IMR-90 (cell line): Measurements from ENCODE around the gene C1orf74. TPM values are rescaled to one million over a fixed set of nuclear protein-coding genes. Genes with fewer than 3 reads are reported as not detected.

Experiments used
- ATAC-seq: fragments of 200-7000 bp; cut with Tn5 transposase; 2 replicates; pipeline ENCODE4 v1.9.1; 2020; ENCODE audit warnings: low read depth, mild to moderate bottlenecking, moderate library complexity
- BruUV-seq: library from RNA; stranded (reverse); fragments of 400-500 nt; replicated peaks from 2 replicates; lab custom pipeline; 2021; lab: Mats Ljungman, UMichigan
- CTCF ChIA-PET: fragments of 300-600 bp; formaldehyde crosslinking; extraction: SDS; loops from one replicate; lab custom pipeline; 2021; ENCODE audit warnings: antibody characterized with exemption; lab: Yijun Ruan, JAX
- POLR2A ChIA-PET: fragments of 300-600 bp; sonication (Branson Sonifier 250); formaldehyde crosslinking; loops from one replicate; lab custom pipeline; 2022; ENCODE audit warnings: antibody characterized with exemption; ENCODE audit not compliant: unreplicated experiment; lab: Charles Lee
- DNase-seq: peaks from one replicate; pipeline ENCODE4 v3.0.0; 2013
- H2AFZ ChIP-seq: replicated peaks from 2 replicates; pipeline ENCODE3; 2013; ENCODE audit warnings: low read length, mild to moderate bottlenecking; ENCODE audit not compliant: poor library complexity
- H2AK5ac ChIP-seq: 2 replicates; pipeline ENCODE4 v1.6.1; 2013; ENCODE audit warnings: low read depth, low read length, inconsistent platforms
- H2AK9ac ChIP-seq: replicated peaks from 2 replicates; pipeline ENCODE3; 2013; ENCODE audit warnings: mild to moderate bottlenecking, low read depth, low read length, moderate library complexity; ENCODE audit not compliant: poor library complexity
- H2BK120ac ChIP-seq: 2 replicates; pipeline ENCODE4 v1.6.1; 2013; ENCODE audit warnings: low read depth, low read length, inconsistent platforms
- H2BK15ac ChIP-seq: 3 replicates; pipeline ENCODE4 v1.6.1; 2013; ENCODE audit warnings: low read depth, low read length, inconsistent platforms
- H2BK20ac ChIP-seq: 2 replicates; pipeline ENCODE4 v1.6.1; 2013; ENCODE audit warnings: low read depth, mild to moderate bottlenecking, inconsistent platforms, low read length, moderate library complexity
- H2BK5ac ChIP-seq: 2 replicates; pipeline ENCODE4 v1.6.1; 2013; ENCODE audit warnings: mild to moderate bottlenecking, low read depth, low read length, inconsistent platforms; ENCODE audit not compliant: poor library complexity, severe bottlenecking
- H3K14ac ChIP-seq: replicated peaks from 2 replicates; pipeline ENCODE4 v1.6.1; 2013; ENCODE audit warnings: low read depth, low read length, inconsistent platforms
- H3K18ac ChIP-seq: 2 replicates; pipeline ENCODE4 v1.6.1; 2013; ENCODE audit warnings: low read depth, low read length, control low read depth
- H3K23ac ChIP-seq: 2 replicates; pipeline ENCODE4 v1.6.1; 2013; ENCODE audit warnings: low read depth, low read length, inconsistent platforms
- H3K27ac ChIP-seq: 2 replicates; pipeline ENCODE4 v1.5.1; 2013; ENCODE audit warnings: mild to moderate bottlenecking, control low read depth, low read length; ENCODE audit not compliant: insufficient read depth
- H3K27me3 ChIP-seq: 2 replicates; pipeline ENCODE4 v1.6.1; 2013; ENCODE audit warnings: low read length; ENCODE audit not compliant: control insufficient read depth, insufficient read depth
- H3K36me3 ChIP-seq: 2 replicates; pipeline ENCODE4 v1.6.1; 2013; ENCODE audit warnings: low read length, mixed read lengths; ENCODE audit not compliant: control insufficient read depth, insufficient read depth
- H3K4ac ChIP-seq: 2 replicates; pipeline ENCODE4 v1.6.1; 2013; ENCODE audit warnings: low read depth, low read length, inconsistent platforms
- H3K4me1 ChIP-seq: 2 replicates; pipeline ENCODE4 v1.6.1; 2013; ENCODE audit warnings: low read length, mixed read lengths; ENCODE audit not compliant: control insufficient read depth, insufficient read depth
- H3K4me2 ChIP-seq: 2 replicates; pipeline ENCODE4 v1.6.1; 2013; ENCODE audit warnings: low read depth, mild to moderate bottlenecking, control low read depth, low read length, moderate library complexity
- H3K4me3 ChIP-seq: 2 replicates; pipeline ENCODE4 v1.5.1; 2013; ENCODE audit warnings: low read depth, mild to moderate bottlenecking, control low read depth, low read length, moderate library complexity; ENCODE audit not compliant: insufficient read depth
- H3K56ac ChIP-seq: 2 replicates; pipeline ENCODE4 v1.6.1; 2013; ENCODE audit warnings: low read length, inconsistent platforms; ENCODE audit not compliant: insufficient read depth; ENCODE audit errors: extremely low read depth
- H3K79me1 ChIP-seq, 2 experiments: 2 replicates each; pipeline ENCODE4 v1.6.1; 2013; ENCODE audit warnings: low read length in 2 of 2, inconsistent platforms in 1 of 2, low read depth in 1 of 2
- H3K9ac ChIP-seq: 2 replicates; pipeline ENCODE4 v1.6.1; 2013; ENCODE audit warnings: low read depth, low read length, control low read depth
- H3K9me1 ChIP-seq: 2 replicates; pipeline ENCODE4 v1.6.1; 2013; ENCODE audit warnings: low read length, inconsistent platforms; ENCODE audit not compliant: insufficient read depth
- H3K9me3 ChIP-seq: 2 replicates; pipeline ENCODE4 v1.6.1; 2013; ENCODE audit warnings: low read length; ENCODE audit not compliant: control insufficient read depth, insufficient read depth
- H4K20me1 ChIP-seq: 2 replicates; pipeline ENCODE4 v1.6.1; 2013; ENCODE audit warnings: low read length, inconsistent platforms; ENCODE audit not compliant: insufficient read depth
- H4K5ac ChIP-seq: 2 replicates; pipeline ENCODE4 v1.6.1; 2013; ENCODE audit warnings: mild to moderate bottlenecking, low read depth, low read length, control low read depth
- H4K8ac ChIP-seq, 2 experiments: 2 replicates each; pipeline ENCODE4 v1.6.1; 2013; ENCODE audit warnings: low read depth in 2 of 2, low read length in 2 of 2, control low read depth in 1 of 2, inconsistent platforms in 1 of 2
- H4K91ac ChIP-seq: 2 replicates; pipeline ENCODE4 v1.6.1; 2013; ENCODE audit warnings: low read depth, low read length, inconsistent platforms; ENCODE audit not compliant: insufficient read depth
- BHLHE40 ChIP-seq: fragments of 150-350 bp; IDR thresholded peaks from 2 replicates; pipeline ENCODE4 v1.6.1; 2016; ENCODE audit warnings: mild to moderate bottlenecking, low read depth, low read length
- ELK1 ChIP-seq: fragments of 150-350 bp; IDR thresholded peaks from 2 replicates; pipeline ENCODE4 v1.6.1; 2016; ENCODE audit warnings: low read depth, mild to moderate bottlenecking, low read length, moderate library complexity, borderline replicate concordance
- FOS ChIP-seq: fragments of 150-350 bp; IDR thresholded peaks from 2 replicates; pipeline ENCODE4 v1.6.1; 2016; ENCODE audit warnings: low read depth, low read length
- MAFK ChIP-seq: IDR thresholded peaks from 2 replicates; pipeline ENCODE4 v1.6.1; 2012; ENCODE audit warnings: low read depth, low read length, improper control_type of control experiment
- MAZ ChIP-seq: IDR thresholded peaks from 2 replicates; pipeline ENCODE4 v1.6.1; 2012; ENCODE audit warnings: low read depth, mild to moderate bottlenecking, low read length, improper control_type of control experiment, moderate library complexity, borderline replicate concordance
- MXI1 ChIP-seq: IDR thresholded peaks from 2 replicates; pipeline ENCODE4 v1.6.1; 2012; ENCODE audit warnings: low read depth, mild to moderate bottlenecking, low read length, moderate library complexity, borderline replicate concordance
- NFE2L2 ChIP-seq: fragments of 150-350 bp; IDR thresholded peaks from 2 replicates; pipeline ENCODE4 v1.6.1; 2016; ENCODE audit warnings: low read depth, mild to moderate bottlenecking, low read length
- POLR2A ChIP-seq: IDR thresholded peaks from 2 replicates; pipeline ENCODE4 v1.6.1; 2012; ENCODE audit warnings: mild to moderate bottlenecking, low read depth, low read length
- RAD21 ChIP-seq: IDR thresholded peaks from 2 replicates; pipeline ENCODE4 v1.6.1; 2012; ENCODE audit warnings: low read length, improper control_type of control experiment
- RCOR1 ChIP-seq: IDR thresholded peaks from 2 replicates; pipeline ENCODE4 v1.6.1; 2012; ENCODE audit warnings: mild to moderate bottlenecking, low read length, improper control_type of control experiment; ENCODE audit not compliant: insufficient replicate concordance
- SMC3 ChIP-seq: fragments of 150-350 bp; IDR thresholded peaks from 2 replicates; pipeline ENCODE4 v1.6.1; 2016; ENCODE audit warnings: low read depth, mild to moderate bottlenecking, antibody characterized with exemption, low read length, moderate library complexity
- WGBS, 2 experiments: methylation state at CpG; one replicate each; pipeline versions ENCODE4 v1.1.5 to v1.1.7; 2013; ENCODE audit warnings: missing lambda C conversion rate in 2 of 2; ENCODE audit not compliant: insufficient read length in 1 of 2; ENCODE audit errors: extremely low coverage in 2 of 2; 5-methylcytosine and 5-hydroxymethylcytosine counted together
- dilution Hi-C: fragments of 300-500 bp; cut with HindIII; formaldehyde crosslinking; loops from one replicate; pipeline ENCODE4 v1.14.3; 2018; ENCODE audit warnings: low sequenced_read_pairs; ENCODE audit not compliant: unreplicated experiment
- in situ Hi-C: fragments of 300-500 bp; cut with MboI; formaldehyde crosslinking; loops from 3 replicates; pipeline ENCODE4 v1.14.3; 2019; ENCODE audit warnings: low sequenced_read_pairs, inconsistent platforms, mixed read lengths
- intact Hi-C: fragments of 100-400 bp; cut with micrococcal nuclease; formaldehyde crosslinking; loops from 2 replicates; pipeline ENCODE4 v1.10.0; 2022
- polyA plus RNA-seq, 3 experiments: library from polyadenylated mRNA; depleted of rRNA; stranded (reverse); fragments of >200 nt; gene quantifications; 2 replicates each; pipeline ENCODE4 v1.2.3, GENCODE V29; 2012; ENCODE audit warnings: low replicate concordance in 1 of 3
- total RNA-seq: library from RNA; depleted of rRNA; stranded (reverse); fragments of >200 nt; gene quantifications from 2 replicates; pipeline ENCODE4 v1.2.3, GENCODE V29; 2012
- TF ChIP-seq, protein P1 (sequence below): fragments of 150-350 bp; IDR thresholded peaks from 2 replicates; pipeline ENCODE4 v1.6.1; 2017; ENCODE audit warnings: mild to moderate bottlenecking, antibody characterized with exemption, low read length, low read depth
- TF ChIP-seq, protein P2 (sequence below): conservative IDR thresholded peaks from 2 replicates; pipeline ENCODE4 v1.5.1; 2012; ENCODE audit warnings: mild to moderate bottlenecking, low read depth, low read length, improper control_type of control experiment

Gene C1orf74
- total and polyA plus RNA-seq, 2 of the 4 experiments (the other 2 are of a cell fraction), result 1.1 to 4.3 TPM

- dilution Hi-C loops, result no loop called here
- POLR2A ChIA-PET, result no interaction called here
- in situ Hi-C loops, result no loop called here
- Histone ChIP-seq H4K8ac (no peak overlapping the region), H3K4me1 (no peaks in the 10 kb centered on the region; the same call in 1 of the 2 replicates), H3K14ac (no peak overlapping the region), H2AFZ (no peak overlapping the region), H3K79me1 (peaks cover 5 to 17% of the 10 kb centered on the region in 2 experiments; a peak in 3 of 4 replicates), H2AK5ac (no peak overlapping the region), H3K23ac (no peak overlapping the region), H3K9me1 (peaks cover 11% of the 10 kb centered on the region; the same call in 1 of the 2 replicates), H2BK5ac (no peak overlapping the region), H2AK9ac (no peak overlapping the region), H3K36me3 (no peaks in the 10 kb centered on the region), H3K4me3 (no peak overlapping the region), H3K18ac (no peak overlapping the region), H3K4me2 (no peak overlapping the region), H3K9ac (no peak overlapping the region), H4K91ac (no peak overlapping the region), H2BK15ac (no peak overlapping the region), H2BK20ac (no peak overlapping the region), H3K4ac (no peak overlapping the region), H4K5ac (no peak overlapping the region), H2BK120ac (no peak overlapping the region), H3K27me3 (peaks cover 3% of the 10 kb centered on the region; the same call in 1 of the 2 replicates), H4K20me1 (no peaks in the 10 kb centered on the region), H3K27ac (no peak overlapping the region), H3K9me3 (no peaks in the 10 kb centered on the region), H3K56ac (no peak overlapping the region)
- CTCF ChIA-PET, result no interaction called here
- DNase-seq, result peak; percentile 41
- TF ChIP-seq, protein P1, sequence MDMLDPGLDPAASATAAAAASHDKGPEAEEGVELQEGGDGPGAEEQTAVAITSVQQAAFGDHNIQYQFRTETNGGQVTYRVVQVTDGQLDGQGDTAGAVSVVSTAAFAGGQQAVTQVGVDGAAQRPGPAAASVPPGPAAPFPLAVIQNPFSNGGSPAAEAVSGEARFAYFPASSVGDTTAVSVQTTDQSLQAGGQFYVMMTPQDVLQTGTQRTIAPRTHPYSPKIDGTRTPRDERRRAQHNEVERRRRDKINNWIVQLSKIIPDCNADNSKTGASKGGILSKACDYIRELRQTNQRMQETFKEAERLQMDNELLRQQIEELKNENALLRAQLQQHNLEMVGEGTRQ, result no peak
- TF ChIP-seq POLR2A (no peak), ELK1 (no peak), MXI1 (no peak), MAFK (no peak), RAD21 (no peak), MAZ (no peak), FOS (no peak), SMC3 (no peak), BHLHE40 (no peak), NFE2L2 (no peak), RCOR1 (no peak)
- TF ChIP-seq, protein P2, sequence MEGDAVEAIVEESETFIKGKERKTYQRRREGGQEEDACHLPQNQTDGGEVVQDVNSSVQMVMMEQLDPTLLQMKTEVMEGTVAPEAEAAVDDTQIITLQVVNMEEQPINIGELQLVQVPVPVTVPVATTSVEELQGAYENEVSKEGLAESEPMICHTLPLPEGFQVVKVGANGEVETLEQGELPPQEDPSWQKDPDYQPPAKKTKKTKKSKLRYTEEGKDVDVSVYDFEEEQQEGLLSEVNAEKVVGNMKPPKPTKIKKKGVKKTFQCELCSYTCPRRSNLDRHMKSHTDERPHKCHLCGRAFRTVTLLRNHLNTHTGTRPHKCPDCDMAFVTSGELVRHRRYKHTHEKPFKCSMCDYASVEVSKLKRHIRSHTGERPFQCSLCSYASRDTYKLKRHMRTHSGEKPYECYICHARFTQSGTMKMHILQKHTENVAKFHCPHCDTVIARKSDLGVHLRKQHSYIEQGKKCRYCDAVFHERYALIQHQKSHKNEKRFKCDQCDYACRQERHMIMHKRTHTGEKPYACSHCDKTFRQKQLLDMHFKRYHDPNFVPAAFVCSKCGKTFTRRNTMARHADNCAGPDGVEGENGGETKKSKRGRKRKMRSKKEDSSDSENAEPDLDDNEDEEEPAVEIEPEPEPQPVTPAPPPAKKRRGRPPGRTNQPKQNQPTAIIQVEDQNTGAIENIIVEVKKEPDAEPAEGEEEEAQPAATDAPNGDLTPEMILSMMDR, result no peak
- intact Hi-C loops, result no loop called here
- no peak for ATAC-seq
- no CpG with 5 or more reads among the region's 2 CpGs for WGBS, 2 experiments
- no TSS peak for BruUV-seq
These were observed 3.2 kb upstream of the C1orf74 start for GRCh38 chr1:209787551-209787950.
